Esophagus squamous epithelium (tissue), 5 donors: ENCODE measurements around the gene PRMT7. TPM values are rescaled to one million over a fixed set of nuclear protein-coding genes. Genes with fewer than 3 reads are reported as not detected.

ENCODE experiments used
- DNase-seq: peaks from one replicate; lab custom pipeline; 2025; lab: John Stamatoyannopoulos, UW
- H3K27ac ChIP-seq, 4 donors: fragments of 200-600 bp; sonication (generic); one replicate each; pipeline ENCODE4 v1.5.1; 2016 to 2019; ENCODE audit warnings: mild to moderate bottlenecking in 1 of 4
- H3K27me3 ChIP-seq, 4 donors: fragments of 200-600 bp; sonication (generic); 1 replicate in 3 of 4; 2 replicates in 1 of 4; pipeline versions ENCODE4 v1.5.1 to v1.6.0; 2017 to 2021; ENCODE audit warnings: antibody characterized with exemption in 1 of 4
- H3K36me3 ChIP-seq, 3 donors: fragments of 200-600 bp; sonication (generic); one replicate each; pipeline ENCODE4 v1.5.1; 2016 to 2019
- H3K4me1 ChIP-seq, 3 donors: fragments of 200-600 bp; sonication (generic); one replicate each; pipeline ENCODE4 v1.5.1; 2017 to 2019
- H3K4me3 ChIP-seq, 4 donors: fragments of 200-600 bp; sonication (generic); 1 replicate in 3 of 4; 2 replicates in 1 of 4; pipeline ENCODE4 v1.5.1; 2016 to 2019; ENCODE audit warnings: mild to moderate bottlenecking in 2 of 4, moderate library complexity in 1 of 4
- H3K9me3 ChIP-seq, 3 donors: fragments of 200-600 bp; sonication (generic); one replicate each; pipeline ENCODE4 v1.5.1; 2016 to 2019
- CTCF ChIP-seq, 6 experiments: fragments of 450-650 bp in 4 of 6; fragments of 200-600 bp in 2 of 6; sonication (generic) in 2 of 6; IDR thresholded peaks; one replicate each; pipeline ENCODE4 v1.5.1; 2016 to 2019; ENCODE audit warnings: antibody characterized with exemption in 6 of 6, mild to moderate bottlenecking in 4 of 6, moderate library complexity in 4 of 6
- POLR2A ChIP-seq, 4 donors: fragments of 450-650 bp; IDR thresholded peaks; one replicate each; pipeline ENCODE4 v1.6.1; 2017; ENCODE audit warnings: antibody characterized with exemption in 4 of 4, mild to moderate bottlenecking in 4 of 4, moderate library complexity in 3 of 4
- WGBS, 2 donors: methylation state at CpG; one replicate each; pipeline ENCODE4 v1.1.5; 2018; 5-methylcytosine and 5-hydroxymethylcytosine counted together
- intact Hi-C: fragments of 100-400 bp; cut with DNase I; formaldehyde crosslinking; loops from one replicate; pipeline ENCODE4 v1.15.0; 2022
- small RNA-seq, 4 donors: library from RNA; depleted of rRNA; stranded (forward); fragments of <200 nt; gene quantifications; one replicate each; pipeline ENCODE3, GENCODE V24; 2016
- total RNA-seq, 4 donors: library from RNA; depleted of rRNA; stranded (reverse); fragments of >200 nt; gene quantifications; one replicate each; pipeline ENCODE4 v1.1.0, GENCODE V29; 2016
- donor health status: DM: yes; HTN: yes; CAD: no.

The PRMT7 gene
- total RNA-seq, 4 donors from 2014 or later = 15.2 to 35.7 (median 21.2) TPM

- Histone ChIP-seq H3K4me1 (no peaks in the 10 kb centered on the region), H3K27ac (no peak overlapping the region), H3K27me3 (peaks cover 0 to 65% (median 0%) of the 10 kb centered on the region in 4 donors), H3K4me3 (no peak overlapping the region), H3K9me3 (no peaks in the 10 kb centered on the region), H3K36me3 (no peaks in the 10 kb centered on the region)
- 45 to 60% methylated on average over 16 to 17 of the region's 17 CpGs for WGBS, 2 donors
- TF ChIP-seq POLR2A (IDR thresholded peaks at IDR 0.05) = no peak
- no peak for TF ChIP-seq CTCF (IDR thresholded peaks at IDR 0.05)
- DNase-seq = no peak
- intact Hi-C loops = no loop called here
Measured at GRCh38 chr16:68406458-68407152, 95.8 kb downstream of the PRMT7 start.

Small RNA genes lying within 50 kb of the gene (small RNA-seq; reads per million reads assigned to genes)
- 0 reads per million in 4 donors for gene RNU4-30P
- 0 reads per million in 4 donors for gene RNU6-1262P

Other genes with a start within 250 kb of the PRMT7 start
- gene NFATC3, start 225.6 kb upstream of the PRMT7 start, total RNA-seq = 10 to 100 TPM; 18.6 to 30.9 (median 20.5) TPM
- gene ESRP2, start 74.9 kb upstream of the PRMT7 start, total RNA-seq = 100 to 1,000 TPM in 3 of 4 donors, 10 to 100 TPM in 1; 44.6 to 137 (median 118) TPM
- 1 to 10 TPM; 3.3 to 9.8 (median 6.6) TPM for gene PLA2G15, start 65.6 kb upstream of the PRMT7 start, total RNA-seq
- 10 to 100 TPM in 1 of 4 donors, 1 to 10 TPM in 3; 5.7 to 28.2 (median 7.9) TPM for gene SLC7A6, start 46.5 kb upstream of the PRMT7 start, total RNA-seq
- gene SLC7A6OS, start 73 bp upstream of the PRMT7 start, total RNA-seq = 10 to 100 TPM in 1 of 4 donors, 1 to 10 TPM in 3; 4.5 to 16.2 (median 6.7) TPM
- gene SMPD3, start 137.5 kb downstream of the PRMT7 start, total RNA-seq = 1 to 10 TPM in 2 of 4 donors, under 1 TPM in 2; 0.18 to 2.3 (median 0.92) TPM
- 10 to 100 TPM in 3 of 4 donors, 1 to 10 TPM in 1; 8.1 to 22.5 (median 13.8) TPM for gene ZFP90, start 228.3 kb downstream of the PRMT7 start, total RNA-seq